ENCODE results near the gene NAAA.

GRCh38 chr4:75881476-75881875 is 59.3 kb downstream of the NAAA start:
- TF ChIP-seq, protein P1, sequence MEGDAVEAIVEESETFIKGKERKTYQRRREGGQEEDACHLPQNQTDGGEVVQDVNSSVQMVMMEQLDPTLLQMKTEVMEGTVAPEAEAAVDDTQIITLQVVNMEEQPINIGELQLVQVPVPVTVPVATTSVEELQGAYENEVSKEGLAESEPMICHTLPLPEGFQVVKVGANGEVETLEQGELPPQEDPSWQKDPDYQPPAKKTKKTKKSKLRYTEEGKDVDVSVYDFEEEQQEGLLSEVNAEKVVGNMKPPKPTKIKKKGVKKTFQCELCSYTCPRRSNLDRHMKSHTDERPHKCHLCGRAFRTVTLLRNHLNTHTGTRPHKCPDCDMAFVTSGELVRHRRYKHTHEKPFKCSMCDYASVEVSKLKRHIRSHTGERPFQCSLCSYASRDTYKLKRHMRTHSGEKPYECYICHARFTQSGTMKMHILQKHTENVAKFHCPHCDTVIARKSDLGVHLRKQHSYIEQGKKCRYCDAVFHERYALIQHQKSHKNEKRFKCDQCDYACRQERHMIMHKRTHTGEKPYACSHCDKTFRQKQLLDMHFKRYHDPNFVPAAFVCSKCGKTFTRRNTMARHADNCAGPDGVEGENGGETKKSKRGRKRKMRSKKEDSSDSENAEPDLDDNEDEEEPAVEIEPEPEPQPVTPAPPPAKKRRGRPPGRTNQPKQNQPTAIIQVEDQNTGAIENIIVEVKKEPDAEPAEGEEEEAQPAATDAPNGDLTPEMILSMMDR (conservative IDR thresholded peaks at IDR 0.05 in 1 of 2, IDR thresholded peaks at IDR 0.05 in 1 of 2; ENCODE audit: low read depth in 1 of 2, low read length in 2 of 2) = no peak
- TF ChIP-seq EZH2 (IDR thresholded peaks at IDR 0.05; ENCODE audit: low read length, missing control alignments) = no peak

Measured in fibroblast of lung (primary cell).